ENCODE data around the gene GPSM1. TPM values are rescaled to one million over a fixed set of nuclear protein-coding genes. Genes with fewer than 3 reads are reported as not detected.
"Not testable (repeated sequence)": the region's sequence is repeated elsewhere in the genome, so short reads cannot be mapped to it uniquely, and the experiment has no call there.

The GPSM1 gene
- total and polyA plus RNA-seq, 2 experiments from 2014 or later, result 25.5 to 30.0 TPM

GRCh38 chr9:136349546-136349945 is 22.2 kb downstream of the GPSM1 start:
- H3K9me3 ChIP-seq (ENCODE audit: low read depth), result no peaks in the 10 kb centered on the region
- H3K4me3 ChIP-seq, result no peak overlapping the region
- no peak overlapping the region for H2AFZ ChIP-seq
- H3K36me3 ChIP-seq (replicated peaks; ENCODE audit: insufficient read depth, low read depth), result no peaks in the 10 kb centered on the region
- no peaks in the 10 kb centered on the region for H4K20me1 ChIP-seq (ENCODE audit: insufficient read depth, poor library complexity, severe bottlenecking)
- TF ChIP-seq EZH2 (IDR thresholded peaks at IDR 0.05; ENCODE audit: borderline replicate concordance), result no peak
- no peak for TF ChIP-seq CTCF (IDR thresholded peaks at IDR 0.05; ENCODE audit: poor library complexity)
- TF ChIP-seq EZH2phosphoT487 (IDR thresholded peaks at IDR 0.05; ENCODE audit: low read depth, severe bottlenecking, unreplicated experiment), result no peak
- WGBS (ENCODE audit: low lambda C conversion rate, missing lambda C conversion rate), result 95% methylated on average over 23 of the region's 24 CpGs
- H3K4me2 ChIP-seq, result no peak overlapping the region
- H3K79me2 ChIP-seq, result no peaks in the 10 kb centered on the region
- no peaks in the 10 kb centered on the region for H3K27me3 ChIP-seq
- H3K9me2 ChIP-seq (replicated peaks; ENCODE audit: insufficient read depth), result no peaks in the 10 kb centered on the region
- H3K4me1 ChIP-seq (ENCODE audit: insufficient read depth), result peaks cover 21% of the 10 kb centered on the region
- no peak for DNase-seq (ENCODE audit: low spot score)
- no peak overlapping the region for H3K27ac ChIP-seq

DNA sequence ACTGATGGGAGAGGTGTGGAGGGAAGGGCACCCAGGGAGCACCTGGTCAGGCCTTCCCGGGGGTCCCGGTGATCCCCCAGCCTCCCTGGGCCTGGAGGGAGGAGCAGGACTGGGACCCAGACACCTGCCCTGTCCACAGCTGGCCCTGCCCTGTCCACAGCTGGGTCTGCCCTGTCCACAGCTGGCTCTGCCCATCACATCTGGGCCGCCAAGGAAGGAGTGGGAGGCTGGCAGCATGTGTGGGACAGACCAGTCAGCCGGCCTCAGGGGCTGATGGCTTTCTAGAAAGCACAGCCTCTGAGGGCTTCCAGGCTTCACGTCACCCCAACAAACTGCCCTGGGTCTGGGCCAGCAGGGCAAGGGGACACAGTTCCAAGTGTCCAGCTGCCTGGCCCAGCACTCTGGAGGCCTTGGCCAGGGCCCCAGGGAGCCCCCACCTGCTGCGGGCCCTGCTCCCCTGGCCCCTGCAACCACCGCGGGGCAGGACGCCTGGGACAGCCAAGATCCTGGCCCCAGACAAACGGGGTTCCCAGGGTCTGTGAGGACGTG is 24.0 kb downstream of the GPSM1 start:
- Histone ChIP-seq H4K20me1 (ENCODE audit: insufficient read depth, poor library complexity, severe bottlenecking) (no peaks in the 10 kb centered on the region), H3K9me2 (replicated peaks; ENCODE audit: insufficient read depth) (no peaks in the 10 kb centered on the region), H2AFZ (no peak overlapping the region), H3K27me3 (no peaks in the 10 kb centered on the region), H3K4me3 (no peak overlapping the region), H3K4me1 (ENCODE audit: insufficient read depth) (peaks cover 15% of the 10 kb centered on the region), H3K27ac (no peak overlapping the region), H3K4me2 (no peak overlapping the region), H3K9me3 (ENCODE audit: low read depth) (no peaks in the 10 kb centered on the region), H3K79me2 (no peaks in the 10 kb centered on the region), H3K36me3 (replicated peaks; ENCODE audit: insufficient read depth, low read depth) (no peaks in the 10 kb centered on the region)
- DNase-seq (ENCODE audit: low spot score), result no peak
- 87% methylated on average over 9 of the region's 11 CpGs for WGBS (ENCODE audit: low lambda C conversion rate, missing lambda C conversion rate)
- TF ChIP-seq EZH2 (IDR thresholded peaks at IDR 0.05; ENCODE audit: borderline replicate concordance) (no peak), EZH2phosphoT487 (IDR thresholded peaks at IDR 0.05; ENCODE audit: low read depth, severe bottlenecking, unreplicated experiment) (no peak), CTCF (IDR thresholded peaks at IDR 0.05; ENCODE audit: poor library complexity) (no peak)

GRCh38 chr9:136351868-136352267 is 24.5 kb downstream of the GPSM1 start:
- peaks cover 12% of the 10 kb centered on the region for H3K4me1 ChIP-seq (ENCODE audit: insufficient read depth)
- not testable (repeated sequence) for H3K4me2 ChIP-seq; H3K27ac ChIP-seq; H4K20me1 ChIP-seq (ENCODE audit: insufficient read depth, poor library complexity, severe bottlenecking); H3K9me2 ChIP-seq (replicated peaks; ENCODE audit: insufficient read depth); H3K9me3 ChIP-seq (ENCODE audit: low read depth); H3K27me3 ChIP-seq; H3K4me3 ChIP-seq; H3K79me2 ChIP-seq; DNase-seq (ENCODE audit: low spot score); H3K36me3 ChIP-seq (replicated peaks; ENCODE audit: insufficient read depth, low read depth); H2AFZ ChIP-seq
- no CpG with 5 or more reads among the region's 24 CpGs for WGBS (ENCODE audit: low lambda C conversion rate, missing lambda C conversion rate)

DNA sequence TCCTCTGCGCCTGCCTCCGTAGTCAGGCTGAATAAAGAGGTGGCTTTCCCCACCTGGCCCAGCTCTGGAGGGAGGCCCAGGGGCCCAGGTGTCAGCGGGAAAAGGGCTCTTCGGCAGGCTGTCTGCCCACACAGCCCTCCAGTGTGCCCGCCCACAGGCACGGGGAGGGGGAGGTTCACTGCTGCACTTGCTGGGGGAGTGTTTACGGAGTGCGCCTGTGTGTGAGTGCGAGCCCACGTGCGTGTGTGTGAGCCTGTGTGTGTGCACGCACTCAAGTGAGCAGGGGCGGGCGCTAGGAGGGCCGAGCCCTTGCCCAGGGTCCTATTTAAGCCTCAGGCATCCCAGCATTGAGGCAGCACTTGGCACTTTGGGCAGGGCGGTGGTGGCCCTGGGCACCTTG is 25.3 kb downstream of the GPSM1 start:
- H3K9me2 ChIP-seq (replicated peaks; ENCODE audit: insufficient read depth), result no peaks in the 10 kb centered on the region
- no peak overlapping the region for H3K4me3 ChIP-seq
- H3K27ac ChIP-seq, result no peak overlapping the region
- no peak for TF ChIP-seq EZH2phosphoT487 (IDR thresholded peaks at IDR 0.05; ENCODE audit: low read depth, severe bottlenecking, unreplicated experiment)
- no peak for TF ChIP-seq CTCF (IDR thresholded peaks at IDR 0.05; ENCODE audit: poor library complexity)
- no peak for TF ChIP-seq EZH2 (IDR thresholded peaks at IDR 0.05; ENCODE audit: borderline replicate concordance)
- no peaks in the 10 kb centered on the region for H3K36me3 ChIP-seq (replicated peaks; ENCODE audit: insufficient read depth, low read depth)
- H3K9me3 ChIP-seq (ENCODE audit: low read depth), result no peaks in the 10 kb centered on the region
- no peaks in the 10 kb centered on the region for H3K79me2 ChIP-seq
- H3K4me2 ChIP-seq, result no peak overlapping the region
- 80% methylated on average over 16 of the region's 16 CpGs for WGBS (ENCODE audit: low lambda C conversion rate, missing lambda C conversion rate)
- H4K20me1 ChIP-seq (ENCODE audit: insufficient read depth, poor library complexity, severe bottlenecking), result no peaks in the 10 kb centered on the region
- H3K27me3 ChIP-seq, result no peaks in the 10 kb centered on the region
- no peak overlapping the region for H2AFZ ChIP-seq
- H3K4me1 ChIP-seq (ENCODE audit: insufficient read depth), result peaks cover 12% of the 10 kb centered on the region
- no peak for DNase-seq (ENCODE audit: low spot score)
